ENCODE data around the gene SDK1.

Gene SDK1

DNA sequence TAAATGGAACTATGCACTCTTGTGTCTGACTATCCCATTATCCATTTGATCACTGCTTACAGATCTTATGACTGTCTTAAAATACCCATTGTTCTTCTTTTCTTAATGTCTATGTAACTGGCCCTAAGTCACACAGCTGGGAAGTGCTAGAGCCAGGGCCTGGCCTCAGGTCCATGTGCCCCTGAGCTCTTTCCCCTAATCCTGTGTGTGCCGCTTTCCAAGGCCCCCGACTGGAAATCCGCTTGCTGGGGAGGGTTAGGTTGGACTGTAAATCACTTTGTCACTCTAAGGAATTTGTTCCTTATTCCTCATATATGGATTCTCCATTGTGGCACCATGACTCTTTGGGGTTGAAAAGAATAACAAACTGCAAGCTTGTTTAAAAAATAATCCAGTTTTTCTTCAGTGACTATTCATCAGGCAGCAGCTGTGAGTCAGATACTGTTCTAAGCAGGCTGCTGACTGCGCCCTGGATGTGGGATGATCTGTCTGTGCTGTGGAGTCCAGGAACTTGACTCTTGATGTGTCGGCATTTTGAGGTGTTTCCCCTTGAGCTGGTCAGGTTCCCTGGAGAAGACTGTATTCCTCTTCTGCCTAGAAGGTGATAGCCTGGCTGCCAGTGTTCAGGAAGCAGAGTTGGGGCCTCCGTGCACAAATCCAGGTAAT, 236.3 kb downstream of the SDK1 start:
- H3K4me3 ChIP-seq (ENCODE audit: low read length in 2 of 2): no peak overlapping the region

DNA sequence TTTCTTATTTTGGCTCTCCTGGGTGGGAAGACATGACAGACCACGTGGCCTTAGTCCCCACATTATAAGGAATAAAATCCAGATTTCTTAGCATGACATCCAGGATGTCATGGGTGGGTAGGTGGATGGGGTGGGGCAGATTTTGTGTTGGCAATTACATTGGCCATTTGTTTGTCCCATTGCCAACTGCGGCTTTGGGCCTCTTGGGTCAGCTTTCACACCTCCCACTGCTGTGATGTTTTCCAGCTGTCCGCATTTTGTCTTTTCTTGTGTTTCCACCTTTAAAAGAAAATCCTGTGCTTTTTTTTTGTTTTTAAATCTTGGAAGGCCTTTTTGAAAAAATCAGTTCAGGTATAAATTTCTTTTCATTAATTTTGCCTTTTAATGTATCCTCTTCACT, 237.0 kb downstream of the SDK1 start:
- H3K27ac ChIP-seq (replicated peaks; ENCODE audit: low read length): no peak overlapping the region
- no peak overlapping the region for H3K18ac ChIP-seq (ENCODE audit: low read length)
- H3K14ac ChIP-seq (ENCODE audit: low read length): no peak overlapping the region
- no peak overlapping the region for H4K8ac ChIP-seq (ENCODE audit: low read depth, low read length)
- H2BK12ac ChIP-seq (ENCODE audit: low read length): no peak overlapping the region
- no peaks in the 10 kb centered on the region for H3K79me1 ChIP-seq (ENCODE audit: low read depth, low read length)
- H4K91ac ChIP-seq (ENCODE audit: low read depth, low read length, poor library complexity): no peak overlapping the region
- no peak overlapping the region for H3K4ac ChIP-seq (ENCODE audit: low read length)
- no peaks in the 10 kb centered on the region for H3K9me3 ChIP-seq (replicated peaks in 1 of 2; ENCODE audit: control insufficient read depth in 2 of 2, insufficient read depth in 1 of 2, low read depth in 1 of 2, low read length in 2 of 2)
- no peak overlapping the region for H2AK5ac ChIP-seq (ENCODE audit: low read depth, low read length)
- WGBS, 2 donors (ENCODE audit: extremely low coverage in 2 of 2, insufficient read length in 2 of 2, insufficient replicate concordance in 1 of 2): no CpG with 5 or more reads among the region's 3 CpGs
- H2BK120ac ChIP-seq (ENCODE audit: low read depth, low read length): no peak overlapping the region
- no peaks in the 10 kb centered on the region for H3K36me3 ChIP-seq (replicated peaks in 1 of 2; ENCODE audit: control insufficient read depth in 2 of 2, insufficient read depth in 2 of 2, low read length in 2 of 2)
- H3K23ac ChIP-seq (ENCODE audit: low read depth, low read length, poor library complexity): no peak overlapping the region
- no peak overlapping the region for H2AFZ ChIP-seq (ENCODE audit: low read length)
- H3K4me1 ChIP-seq (ENCODE audit: control insufficient read depth in 2 of 2, insufficient read depth in 1 of 2, low read depth in 1 of 2, low read length in 2 of 2): no peaks in the 10 kb centered on the region
- H3K4me3 ChIP-seq (ENCODE audit: low read length in 2 of 2): no peak overlapping the region
- no peak for DNase-seq (ENCODE audit: low spot score)
- H3K9ac ChIP-seq (ENCODE audit: low read depth, low read length, poor library complexity): no peak overlapping the region
- H3K27me3 ChIP-seq (ENCODE audit: control insufficient read depth in 3 of 3, insufficient read depth in 3 of 3, low read depth in 1 of 3, low read length in 3 of 3): no peaks in the 10 kb centered on the region
- no peak overlapping the region for H3K4me2 ChIP-seq (ENCODE audit: insufficient read depth, low read length, poor library complexity, severe bottlenecking)
- no peak overlapping the region for H2BK5ac ChIP-seq (ENCODE audit: low read length)
- H2BK15ac ChIP-seq (ENCODE audit: low read length): no peak overlapping the region

More for the DNA sequence above, 236.3 kb downstream of the SDK1 start:
- Histone ChIP-seq H3K4me2 (ENCODE audit: insufficient read depth, low read length, poor library complexity, severe bottlenecking) (no peak overlapping the region), H3K4me1 (ENCODE audit: control insufficient read depth in 2 of 2, insufficient read depth in 1 of 2, low read depth in 1 of 2, low read length in 2 of 2) (no peaks in the 10 kb centered on the region), H2BK5ac (ENCODE audit: low read length) (no peak overlapping the region), H4K91ac (ENCODE audit: low read depth, low read length, poor library complexity) (no peak overlapping the region), H3K18ac (ENCODE audit: low read length) (no peak overlapping the region), H3K4ac (ENCODE audit: low read length) (no peak overlapping the region), H3K36me3 (replicated peaks in 1 of 2; ENCODE audit: control insufficient read depth in 2 of 2, insufficient read depth in 2 of 2, low read length in 2 of 2) (no peaks in the 10 kb centered on the region), H3K9ac (ENCODE audit: low read depth, low read length, poor library complexity) (peak overlapping the region; percentile 36), H3K14ac (ENCODE audit: low read length) (no peak overlapping the region), H2BK12ac (ENCODE audit: low read length) (no peak overlapping the region), H2BK120ac (ENCODE audit: low read depth, low read length) (no peak overlapping the region), H3K23ac (ENCODE audit: low read depth, low read length, poor library complexity) (no peak overlapping the region), H3K79me1 (ENCODE audit: low read depth, low read length) (no peaks in the 10 kb centered on the region), H4K8ac (ENCODE audit: low read depth, low read length) (no peak overlapping the region), H2AFZ (ENCODE audit: low read length) (no peak overlapping the region), H3K27me3 (ENCODE audit: control insufficient read depth in 3 of 3, insufficient read depth in 3 of 3, low read depth in 1 of 3, low read length in 3 of 3) (no peaks in the 10 kb centered on the region), H2AK5ac (ENCODE audit: low read depth, low read length) (no peak overlapping the region), H3K27ac (replicated peaks; ENCODE audit: low read length) (no peak overlapping the region), H2BK15ac (ENCODE audit: low read length) (no peak overlapping the region), H3K9me3 (replicated peaks in 1 of 2; ENCODE audit: control insufficient read depth in 2 of 2, insufficient read depth in 1 of 2, low read depth in 1 of 2, low read length in 2 of 2) (no peaks in the 10 kb centered on the region)
- DNase-seq (ENCODE audit: low spot score): no peak
- no CpG with 5 or more reads among the region's 6 CpGs for WGBS, 2 donors (ENCODE audit: extremely low coverage in 2 of 2, insufficient read length in 2 of 2, insufficient replicate concordance in 1 of 2)

- H3K4me3 ChIP-seq (ENCODE audit: low read length in 2 of 2): no peak overlapping the region
- no peaks in the 10 kb centered on the region for H3K4me1 ChIP-seq (ENCODE audit: control insufficient read depth in 2 of 2, insufficient read depth in 1 of 2, low read depth in 1 of 2, low read length in 2 of 2)
- H3K36me3 ChIP-seq (replicated peaks in 1 of 2; ENCODE audit: control insufficient read depth in 2 of 2, insufficient read depth in 2 of 2, low read length in 2 of 2): no peaks in the 10 kb centered on the region
- H3K27ac ChIP-seq (replicated peaks; ENCODE audit: low read length): no peak overlapping the region
- no peak overlapping the region for H4K8ac ChIP-seq (ENCODE audit: low read depth, low read length)
- H3K4me2 ChIP-seq (ENCODE audit: insufficient read depth, low read length, poor library complexity, severe bottlenecking): no peak overlapping the region
- no peak overlapping the region for H3K18ac ChIP-seq (ENCODE audit: low read length)
- no peak overlapping the region for H3K14ac ChIP-seq (ENCODE audit: low read length)
- no peaks in the 10 kb centered on the region for H3K27me3 ChIP-seq (ENCODE audit: control insufficient read depth in 3 of 3, insufficient read depth in 3 of 3, low read depth in 1 of 3, low read length in 3 of 3)
- no peak overlapping the region for H4K91ac ChIP-seq (ENCODE audit: low read depth, low read length, poor library complexity)
- no peak overlapping the region for H2BK15ac ChIP-seq (ENCODE audit: low read length)
- no peak overlapping the region for H3K4ac ChIP-seq (ENCODE audit: low read length)
- no peak overlapping the region for H2BK120ac ChIP-seq (ENCODE audit: low read depth, low read length)
- H2AK5ac ChIP-seq (ENCODE audit: low read depth, low read length): no peak overlapping the region
- no peak overlapping the region for H2BK12ac ChIP-seq (ENCODE audit: low read length)
- no peak overlapping the region for H2BK5ac ChIP-seq (ENCODE audit: low read length)
- no peak overlapping the region for H3K23ac ChIP-seq (ENCODE audit: low read depth, low read length, poor library complexity)
- H3K9me3 ChIP-seq (replicated peaks in 1 of 2; ENCODE audit: control insufficient read depth in 2 of 2, insufficient read depth in 1 of 2, low read depth in 1 of 2, low read length in 2 of 2): no peaks in the 10 kb centered on the region
- no peaks in the 10 kb centered on the region for H3K79me1 ChIP-seq (ENCODE audit: low read depth, low read length)
- no peak overlapping the region for H2AFZ ChIP-seq (ENCODE audit: low read length)
- no peak overlapping the region for H3K9ac ChIP-seq (ENCODE audit: low read depth, low read length, poor library complexity)
- DNase-seq (ENCODE audit: low spot score): no peak
- WGBS, 2 donors (ENCODE audit: extremely low coverage in 2 of 2, insufficient read length in 2 of 2, insufficient replicate concordance in 1 of 2): no CpG with 5 or more reads among the region's 5 CpGs
Measured at GRCh38 chr7:3540456-3541220, 239.6 kb downstream of the SDK1 start.

GRCh38 chr7:3544202-3544601, 243.2 kb downstream of the SDK1 start:
- no peak for DNase-seq (ENCODE audit: low spot score)
- Histone ChIP-seq H2BK15ac (ENCODE audit: low read length) (no peak overlapping the region), H3K18ac (ENCODE audit: low read length) (no peak overlapping the region), H3K4me3 (ENCODE audit: low read length in 2 of 2) (no peak overlapping the region), H3K79me1 (ENCODE audit: low read depth, low read length) (no peaks in the 10 kb centered on the region), H3K4ac (ENCODE audit: low read length) (no peak overlapping the region), H2AK5ac (ENCODE audit: low read depth, low read length) (no peak overlapping the region), H3K27ac (replicated peaks; ENCODE audit: low read length) (no peak overlapping the region), H2BK5ac (ENCODE audit: low read length) (no peak overlapping the region), H2BK120ac (ENCODE audit: low read depth, low read length) (no peak overlapping the region), H2AFZ (ENCODE audit: low read length) (no peak overlapping the region), H3K14ac (ENCODE audit: low read length) (no peak overlapping the region), H3K27me3 (ENCODE audit: control insufficient read depth in 3 of 3, insufficient read depth in 3 of 3, low read depth in 1 of 3, low read length in 3 of 3) (no peaks in the 10 kb centered on the region), H3K36me3 (replicated peaks in 1 of 2; ENCODE audit: control insufficient read depth in 2 of 2, insufficient read depth in 2 of 2, low read length in 2 of 2) (no peaks in the 10 kb centered on the region), H3K4me2 (ENCODE audit: insufficient read depth, low read length, poor library complexity, severe bottlenecking) (no peak overlapping the region), H3K9me3 (replicated peaks in 1 of 2; ENCODE audit: control insufficient read depth in 2 of 2, insufficient read depth in 1 of 2, low read depth in 1 of 2, low read length in 2 of 2) (peaks cover 0 to 2% of the 10 kb centered on the region in 2 donors), H3K4me1 (ENCODE audit: control insufficient read depth in 2 of 2, insufficient read depth in 1 of 2, low read depth in 1 of 2, low read length in 2 of 2) (peaks cover 2 to 5% of the 10 kb centered on the region in 2 donors), H2BK12ac (ENCODE audit: low read length) (no peak overlapping the region), H4K91ac (ENCODE audit: low read depth, low read length, poor library complexity) (no peak overlapping the region), H4K8ac (ENCODE audit: low read depth, low read length) (no peak overlapping the region), H3K23ac (ENCODE audit: low read depth, low read length, poor library complexity) (no peak overlapping the region), H3K9ac (ENCODE audit: low read depth, low read length, poor library complexity) (no peak overlapping the region)
- no CpG with 5 or more reads among the region's 5 CpGs for WGBS, 2 donors (ENCODE audit: extremely low coverage in 2 of 2, insufficient read length in 2 of 2, insufficient replicate concordance in 1 of 2)
